Cardiac muscle cell (in vitro differentiated cells and primary cell): Measurements from ENCODE around the gene ZFPM1. TPM values are rescaled to one million over a fixed set of nuclear protein-coding genes. Genes with fewer than 3 reads are reported as not detected.

Experiments
- DNase-seq, 2 donors: peaks; one replicate each; pipeline versions ENCODE4 v3.0.0 to v3.0.0-alpha.2; 2010 to 2017; ENCODE audit warnings: low read depth in 1 of 2, low spot score in 1 of 2
- H3K27ac ChIP-seq: fragments of 200-600 bp; sonication (generic); 2 replicates; pipeline ENCODE4 v1.5.1; 2016
- H3K27me3 ChIP-seq: fragments of 200-600 bp; sonication (generic); 2 replicates; pipeline ENCODE4 v1.6.0; 2016; ENCODE audit warnings: control low read depth
- H3K36me3 ChIP-seq: fragments of 200-600 bp; sonication (generic); 2 replicates; pipeline ENCODE4 v1.5.1; 2016; ENCODE audit warnings: control low read depth
- H3K4me1 ChIP-seq: fragments of 200-600 bp; sonication (generic); 2 replicates; pipeline ENCODE4 v1.8.1; 2017; ENCODE audit warnings: low read depth, mild to moderate bottlenecking, mixed run types
- H3K4me3 ChIP-seq: fragments of 200-600 bp; sonication (generic); 2 replicates; pipeline ENCODE4 v1.5.1; 2016; ENCODE audit warnings: mild to moderate bottlenecking
- H3K9me3 ChIP-seq: fragments of 200-600 bp; sonication (generic); 2 replicates; pipeline ENCODE4 v1.5.1; 2017; ENCODE audit warnings: low read depth, mild to moderate bottlenecking, control low read depth
- CTCF ChIP-seq: IDR thresholded peaks from 2 replicates; pipeline ENCODE4 v1.5.1; 2012; ENCODE audit warnings: low read depth, mild to moderate bottlenecking, low read length
- polyA plus RNA-seq: library from polyadenylated mRNA; unstranded; fragments of >200 nt; fragmentation: Nextera tagmentation; extraction: Ambion mirVana; gene quantifications from 2 replicates; pipeline ENCODE4 v1.2.1, GENCODE V29; 2016
- total RNA-seq: library from RNA; depleted of rRNA; stranded (reverse); fragments of >200 nt; gene quantifications from 2 replicates; pipeline ENCODE4 v1.2.3, GENCODE V29; 2016

The ZFPM1 gene
- total and polyA plus RNA-seq, 2 experiments from 2014 or later = 7.6 to 9.4 TPM

DNA sequence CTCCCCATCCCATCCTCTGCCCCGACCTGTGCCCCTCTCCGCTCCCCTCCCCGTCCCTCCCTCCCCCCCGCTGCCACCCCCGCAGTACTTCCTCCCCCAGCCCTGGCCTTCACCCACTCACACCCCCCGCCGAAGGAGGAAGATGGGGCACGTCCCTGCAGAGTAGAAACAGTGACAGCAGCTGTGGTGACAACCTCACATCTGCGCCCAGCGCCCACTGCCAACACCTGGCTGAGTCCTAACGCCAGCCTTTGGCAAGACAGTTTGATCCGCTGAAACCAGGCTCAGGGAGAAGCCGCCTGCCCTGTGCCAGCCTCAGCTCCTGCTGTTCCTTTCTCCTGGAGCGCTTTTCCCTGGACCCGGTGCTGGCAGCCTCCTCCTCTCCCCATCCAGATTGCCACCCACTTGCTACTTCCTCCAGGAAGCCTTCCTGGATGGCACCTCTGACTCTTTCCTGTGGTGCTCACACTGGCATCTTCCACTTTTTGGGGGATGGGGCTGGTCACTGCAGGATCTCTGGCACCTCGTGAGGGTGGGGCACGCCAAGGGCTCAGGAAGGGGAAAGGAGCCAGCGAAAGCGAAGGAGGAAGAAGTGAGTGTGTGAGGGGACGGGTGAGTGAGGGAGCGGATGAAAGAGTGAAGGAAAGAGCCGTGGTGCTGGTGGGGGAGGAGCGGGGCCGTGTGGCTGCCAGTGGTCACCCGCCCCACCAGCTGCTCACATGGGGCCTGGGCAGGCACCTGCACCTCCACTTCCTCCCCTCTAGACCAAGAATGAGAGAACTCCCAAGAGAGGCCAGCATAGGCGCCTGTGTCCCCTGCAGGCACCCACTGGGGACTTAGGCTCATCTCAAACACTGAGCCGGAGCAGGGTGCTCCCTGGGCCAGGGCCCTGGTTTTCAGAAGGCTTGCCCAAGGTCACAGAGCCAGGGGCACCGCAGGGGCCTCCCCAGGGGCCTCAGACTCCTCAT lies 27.0 kb downstream of the ZFPM1 start:
- peaks cover 33% of the 10 kb centered on the region for H3K4me1 ChIP-seq
- no peaks in the 10 kb centered on the region for H3K27me3 ChIP-seq
- no peak for TF ChIP-seq CTCF
- peak overlapping the region; percentile 90 for H3K27ac ChIP-seq
- no peaks in the 10 kb centered on the region for H3K36me3 ChIP-seq
- DNase-seq = no peak
- H3K4me3 ChIP-seq = no peak overlapping the region
- no peaks in the 10 kb centered on the region for H3K9me3 ChIP-seq

DNA sequence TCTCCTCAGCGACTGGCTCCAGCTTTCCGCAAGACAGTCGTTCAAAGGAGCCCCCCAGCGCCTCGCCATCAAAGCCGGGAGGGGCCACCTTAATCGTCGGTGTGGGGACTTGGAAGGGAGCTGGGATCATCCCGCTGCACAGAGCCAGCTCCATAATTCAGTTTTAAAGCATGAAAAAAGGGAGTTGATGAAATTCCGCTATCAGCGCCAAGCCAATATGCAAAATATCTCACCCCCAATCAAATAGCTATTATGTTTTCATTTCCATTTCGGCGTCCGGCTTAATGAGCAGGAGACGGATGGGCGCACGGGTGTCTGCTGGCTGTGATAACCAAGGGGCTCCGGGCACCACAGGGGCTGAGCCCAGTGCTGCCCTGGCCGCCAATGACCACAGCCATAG lies 27.7 kb downstream of the ZFPM1 start:
- Histone ChIP-seq H3K36me3 (no peaks in the 10 kb centered on the region), H3K27ac (no peak overlapping the region), H3K4me1 (peaks cover 33% of the 10 kb centered on the region), H3K9me3 (no peaks in the 10 kb centered on the region), H3K4me3 (no peak overlapping the region), H3K27me3 (no peaks in the 10 kb centered on the region)
- TF ChIP-seq CTCF = no peak
- DNase-seq = no peak

- H3K4me3 ChIP-seq = no peak overlapping the region
- DNase-seq = no peak
- no peaks in the 10 kb centered on the region for H3K9me3 ChIP-seq
- no peaks in the 10 kb centered on the region for H3K27me3 ChIP-seq
- no peak overlapping the region for H3K27ac ChIP-seq
- peaks cover 33% of the 10 kb centered on the region for H3K4me1 ChIP-seq
- H3K36me3 ChIP-seq = no peaks in the 10 kb centered on the region
- no peak for TF ChIP-seq CTCF
Observed at GRCh38 chr16:88481851-88482250, 28.8 kb downstream of the ZFPM1 start.

DNA sequence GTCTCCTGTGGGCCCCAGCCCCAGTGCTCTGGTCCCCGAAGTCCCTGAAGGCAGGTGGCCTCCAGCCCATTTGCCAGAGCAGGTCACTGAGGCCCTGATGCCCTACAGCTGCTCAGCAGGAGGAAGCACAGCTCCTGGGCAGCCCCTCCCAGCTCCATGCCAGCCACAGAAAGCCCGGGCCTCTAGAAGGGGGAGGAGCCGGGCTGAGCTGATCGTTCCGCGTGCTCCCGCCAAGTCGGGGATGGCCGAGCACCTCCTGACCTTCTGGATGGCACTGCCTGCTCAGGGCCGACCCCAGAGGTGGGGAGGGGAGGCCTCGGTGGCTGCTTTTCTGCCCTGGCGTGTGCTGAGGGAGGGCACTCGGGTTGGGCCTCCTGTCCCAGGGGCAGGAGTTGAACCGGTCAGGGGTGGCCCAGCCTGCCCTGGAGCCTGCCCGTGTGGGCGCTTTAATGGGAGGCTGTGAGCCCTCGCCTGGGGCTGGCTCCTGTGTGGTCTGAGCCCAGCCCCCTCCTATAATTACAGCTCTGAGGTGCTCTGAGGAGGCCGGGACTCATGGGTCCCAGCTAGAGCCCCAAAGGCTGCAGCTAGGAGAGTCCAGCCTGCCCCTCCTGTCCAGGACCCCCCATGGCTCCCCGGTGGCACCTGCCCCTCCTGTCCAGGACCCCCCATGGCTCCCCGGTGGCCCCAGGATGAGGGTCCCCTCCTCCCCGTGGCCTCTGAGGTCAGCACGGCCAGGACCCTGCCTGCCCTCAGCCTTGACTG lies 29.7 kb downstream of the ZFPM1 start:
- no peak for TF ChIP-seq CTCF
- no peak for DNase-seq
- no peaks in the 10 kb centered on the region for H3K36me3 ChIP-seq
- H3K4me3 ChIP-seq = no peak overlapping the region
- no peaks in the 10 kb centered on the region for H3K9me3 ChIP-seq
- no peaks in the 10 kb centered on the region for H3K27me3 ChIP-seq
- no peak overlapping the region for H3K27ac ChIP-seq
- H3K4me1 ChIP-seq = peaks cover 25% of the 10 kb centered on the region

DNA sequence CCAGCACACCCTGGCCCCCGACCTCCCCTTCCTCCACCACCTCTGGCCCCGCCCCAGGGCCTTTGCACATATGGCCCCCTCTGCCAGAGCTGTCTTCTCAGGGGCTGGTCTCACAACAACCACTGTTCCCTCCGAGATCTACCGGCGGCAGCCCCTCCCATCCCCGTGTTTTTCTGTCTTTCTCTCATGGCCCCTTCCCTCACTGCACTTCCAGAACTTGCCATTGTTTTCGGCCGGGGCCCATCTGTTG lies 30.2 kb downstream of the ZFPM1 start:
- Histone ChIP-seq H3K4me1 (peaks cover 21% of the 10 kb centered on the region), H3K9me3 (no peaks in the 10 kb centered on the region), H3K4me3 (no peak overlapping the region)

More for the DNA sequence above, 30.2 kb downstream of the ZFPM1 start:
- H3K36me3 ChIP-seq = no peaks in the 10 kb centered on the region
- DNase-seq = no peak
- TF ChIP-seq CTCF = no peak
- H3K27me3 ChIP-seq = no peaks in the 10 kb centered on the region
- H3K27ac ChIP-seq = no peak overlapping the region
